ENCODE measurements around the gene DAP.
A peak's percentile ranks its signal among the peaks of the same experiment; 100 is the strongest.
"Not testable (repeated sequence)": the region's sequence is repeated elsewhere in the genome, so short reads cannot be mapped to it uniquely, and the experiment has no call there.

The DAP gene

GRCh38 chr5:10733426-10733825, 27.6 kb downstream of the DAP start:
- DNase-seq = no peak

- DNase-seq = peak in 1 of 2 donors; percentile 32
Measured at GRCh38 chr5:10731913-10732312, 29.1 kb downstream of the DAP start.

- no peak for DNase-seq
Measured at GRCh38 chr5:10730043-10730351, 31.0 kb downstream of the DAP start.

- DNase-seq = no peak
Measured at GRCh38 chr5:10729320-10730042, 31.6 kb downstream of the DAP start.

GRCh38 chr5:10728679-10729078, 32.4 kb downstream of the DAP start:
- DNase-seq = no peak

- DNase-seq = no peak
Measured at GRCh38 chr5:10727861-10728260, 33.2 kb downstream of the DAP start.

- DNase-seq = no peak
Measured at GRCh38 chr5:10726913-10727517, 34.0 kb downstream of the DAP start.

- DNase-seq = no peak
Measured at GRCh38 chr5:10726179-10726912, 34.7 kb downstream of the DAP start.

GRCh38 chr5:10725636-10726035, 35.4 kb downstream of the DAP start:
- DNase-seq = no peak

GRCh38 chr5:10724781-10725507, 36.1 kb downstream of the DAP start:
- no peak for DNase-seq

GRCh38 chr5:10723514-10723913, 37.5 kb downstream of the DAP start:
- DNase-seq = no peak

- not testable (repeated sequence) for DNase-seq
Measured at GRCh38 chr5:10720766-10721165, 40.3 kb downstream of the DAP start.

GRCh38 chr5:10719965-10720364, 41.1 kb downstream of the DAP start:
- no peak for DNase-seq

GRCh38 chr5:10718617-10719016, 42.4 kb downstream of the DAP start:
- not testable (repeated sequence) for DNase-seq

GRCh38 chr5:10716825-10717224, 44.2 kb downstream of the DAP start:
- DNase-seq = not testable (repeated sequence)

GRCh38 chr5:10715605-10716290, 45.3 kb downstream of the DAP start:
- DNase-seq = no peak

- DNase-seq = no peak
Measured at GRCh38 chr5:10712574-10713366, 48.3 kb downstream of the DAP start.

GRCh38 chr5:10711562-10711961, 49.5 kb downstream of the DAP start:
- DNase-seq = no peak

GRCh38 chr5:10710513-10711128, 50.4 kb downstream of the DAP start:
- no peak for DNase-seq

GRCh38 chr5:10709933-10710332, 51.1 kb downstream of the DAP start:
- no peak for DNase-seq

- no peak for DNase-seq
Measured at GRCh38 chr5:10709409-10709808, 51.6 kb downstream of the DAP start.

All from CD4-positive, alpha-beta T cell treated with Interleukin-1 beta for 1 hour (primary cell).